HG02973 (cell line): ENCODE results near the gene SCD5.

Experiments used
- ATAC-seq: cut with Tn5 transposase; IDR thresholded peaks from one replicate; pipeline ENCODE4 v1.9.1; 2021; ENCODE audit warnings: moderate library complexity; ENCODE audit not compliant: unreplicated experiment

The SCD5 gene

DNA sequence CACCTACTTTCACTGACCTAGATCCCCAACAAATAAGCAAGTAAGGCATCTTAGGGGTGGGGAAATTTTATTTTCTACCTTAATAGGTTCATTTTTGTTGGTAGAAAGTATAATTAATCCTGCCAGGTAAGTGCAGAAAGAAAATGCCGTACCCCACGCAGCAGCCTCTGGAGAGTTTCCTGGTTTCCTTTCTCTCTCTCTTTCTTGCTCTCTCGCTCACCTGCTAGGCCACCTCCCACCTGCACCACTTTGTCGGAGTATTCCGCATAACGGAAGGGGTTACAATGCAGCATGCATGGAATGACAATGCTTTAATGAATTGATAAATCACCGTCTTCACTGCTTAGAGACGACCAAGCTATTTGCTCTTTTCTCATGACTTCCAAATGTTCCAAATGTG is 101.0 kb downstream of the SCD5 start:
- no peak for ATAC-seq

DNA sequence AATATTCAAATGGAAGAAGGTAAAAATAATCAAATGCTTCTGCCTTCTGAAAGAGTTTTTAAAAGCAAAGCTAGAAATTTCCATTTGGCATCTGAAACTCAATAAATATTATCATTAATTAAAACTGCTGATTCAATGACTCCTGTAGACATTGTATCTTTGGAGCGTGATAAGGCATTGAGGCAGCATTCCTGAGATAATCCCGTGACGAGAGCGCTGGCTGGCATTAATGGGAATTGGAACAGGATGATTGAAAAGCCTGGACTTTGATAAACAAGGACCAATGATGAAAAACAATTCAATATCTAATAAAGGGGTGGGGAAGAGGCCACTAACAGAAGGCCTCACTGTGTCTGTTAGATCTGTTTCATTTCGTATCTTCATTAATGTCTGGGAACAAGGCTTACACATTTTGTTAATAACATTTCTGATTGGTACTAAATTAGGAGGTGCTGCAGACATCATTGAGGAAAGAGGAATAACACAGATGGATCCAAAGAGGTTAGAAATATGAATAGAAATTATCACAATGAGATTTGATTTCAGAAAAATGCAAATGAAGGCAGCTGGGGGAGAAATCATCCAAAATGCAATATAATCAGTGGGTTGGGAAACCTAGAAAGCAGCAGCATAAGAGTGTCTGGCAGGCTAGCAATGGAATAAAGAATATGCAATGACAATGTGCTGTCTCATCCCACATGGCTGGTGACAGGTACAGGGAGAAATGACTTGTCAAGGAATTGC is 102.3 kb downstream of the SCD5 start:
- ATAC-seq: no peak

- ATAC-seq: no peak
Measured at GRCh38 chr4:82694892-82695291, 103.7 kb downstream of the SCD5 start.

GRCh38 chr4:82694046-82694445 is 104.5 kb downstream of the SCD5 start:
- ATAC-seq: no peak

GRCh38 chr4:82692101-82692780 is 106.4 kb downstream of the SCD5 start:
- no peak for ATAC-seq

DNA sequence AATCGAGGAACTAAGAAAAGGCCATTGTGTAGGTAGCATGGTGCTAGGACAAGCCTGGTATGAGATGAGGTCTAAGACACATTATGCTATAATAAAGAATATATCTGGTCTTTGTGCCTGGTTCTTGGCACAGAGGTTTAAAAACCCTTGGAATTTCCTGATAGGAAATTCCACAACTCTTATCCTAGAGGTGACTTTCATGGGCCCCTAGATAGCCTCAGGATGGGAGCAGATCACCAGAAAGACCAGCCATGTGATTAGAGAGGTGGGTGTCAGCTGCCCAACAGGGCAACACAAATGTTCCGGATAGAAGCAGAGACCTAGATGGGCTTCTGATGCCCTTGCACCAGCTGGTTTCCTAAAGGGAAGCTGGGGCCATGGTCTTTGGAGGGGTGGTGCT is 107.2 kb downstream of the SCD5 start:
- no peak for ATAC-seq

- no peak for ATAC-seq
Measured at GRCh38 chr4:82688091-82688795, 110.4 kb downstream of the SCD5 start.

GRCh38 chr4:82687531-82687930 is 111.1 kb downstream of the SCD5 start:
- no peak for ATAC-seq

DNA sequence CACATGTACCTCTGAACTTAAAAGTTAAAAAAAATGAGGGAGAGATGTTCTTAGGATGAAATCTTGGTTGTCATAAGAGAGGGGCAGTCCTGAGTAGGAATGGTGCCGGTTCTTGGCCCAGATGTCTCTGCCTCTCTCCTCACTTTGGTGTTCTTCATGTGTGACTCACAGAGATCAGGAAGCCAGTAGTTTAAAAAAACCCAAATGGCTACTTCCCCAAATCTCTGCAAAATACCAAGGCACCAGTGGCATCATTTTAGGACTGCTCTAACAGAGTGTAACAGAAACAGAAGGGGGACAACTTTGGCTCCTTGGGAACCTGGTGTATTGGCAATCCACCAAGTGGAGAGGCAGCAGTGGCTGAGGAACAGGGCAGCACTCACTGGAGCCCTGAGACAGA is 116.8 kb downstream of the SCD5 start:
- ATAC-seq: no peak

- no peak for ATAC-seq
Measured at GRCh38 chr4:82680834-82681233, 117.8 kb downstream of the SCD5 start.

GRCh38 chr4:82679531-82679930 is 119.1 kb downstream of the SCD5 start:
- no peak for ATAC-seq

DNA sequence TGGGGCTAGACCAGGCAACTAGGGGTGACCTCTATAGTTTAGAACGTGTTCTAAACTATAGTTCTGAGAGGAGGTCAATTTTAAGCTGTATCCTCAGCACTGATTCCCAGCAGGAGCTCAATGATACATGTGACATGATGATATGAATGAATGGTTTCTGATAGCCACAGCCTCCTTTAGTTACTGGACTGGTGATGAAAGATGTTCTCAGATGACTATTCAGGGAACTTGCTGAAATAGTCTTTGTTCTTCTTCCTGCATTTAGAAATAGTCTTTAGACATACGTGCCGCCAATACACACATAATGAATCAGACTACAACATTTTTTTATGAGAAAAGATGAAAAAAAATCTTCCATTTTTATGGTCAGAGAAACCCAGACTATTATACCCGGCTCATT is 120.5 kb downstream of the SCD5 start:
- no peak for ATAC-seq

DNA sequence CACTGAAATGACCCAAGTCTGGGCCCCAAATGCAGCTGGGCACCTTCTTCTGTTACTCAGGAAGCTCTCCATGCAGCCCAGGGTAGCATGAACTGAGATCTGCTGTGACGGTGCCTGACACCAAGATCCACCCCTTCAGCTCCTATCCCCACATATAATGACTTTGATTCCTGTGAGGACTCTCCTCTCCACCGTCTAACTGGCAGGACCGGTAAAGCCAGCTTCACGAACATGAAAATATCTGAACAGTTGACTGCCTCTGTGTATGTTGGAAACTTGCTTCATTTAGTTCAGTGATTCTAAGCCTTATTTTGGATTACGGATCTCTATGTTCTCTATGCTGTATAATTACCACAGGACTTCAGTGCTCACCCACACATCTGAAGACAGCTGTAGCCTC is 121.3 kb downstream of the SCD5 start:
- ATAC-seq: no peak

GRCh38 chr4:82667761-82668480 is 130.7 kb downstream of the SCD5 start:
- ATAC-seq: no peak

GRCh38 chr4:82666970-82667665 is 131.5 kb downstream of the SCD5 start:
- no peak for ATAC-seq

- no peak for ATAC-seq
Measured at GRCh38 chr4:82661181-82661992, 137.2 kb downstream of the SCD5 start.

DNA sequence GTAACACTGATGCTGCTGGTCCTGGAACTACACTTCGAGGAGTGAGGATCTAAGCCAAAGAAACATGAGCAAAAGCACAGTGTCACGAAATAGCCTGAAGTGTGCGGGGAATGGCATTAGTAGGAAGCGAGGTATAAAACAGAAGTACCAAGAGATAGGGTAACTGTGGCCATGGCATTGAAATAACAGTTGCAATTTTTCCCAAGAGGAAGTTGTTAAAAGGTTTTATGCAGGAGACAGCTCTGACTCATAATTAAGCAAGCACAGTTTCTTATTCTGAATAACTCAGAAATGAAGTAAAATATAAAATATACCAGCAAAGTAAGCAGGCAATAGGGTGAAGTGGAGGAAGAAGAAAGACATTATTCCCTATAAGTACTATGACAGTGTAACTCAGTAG is 146.5 kb downstream of the SCD5 start:
- ATAC-seq: no peak

DNA sequence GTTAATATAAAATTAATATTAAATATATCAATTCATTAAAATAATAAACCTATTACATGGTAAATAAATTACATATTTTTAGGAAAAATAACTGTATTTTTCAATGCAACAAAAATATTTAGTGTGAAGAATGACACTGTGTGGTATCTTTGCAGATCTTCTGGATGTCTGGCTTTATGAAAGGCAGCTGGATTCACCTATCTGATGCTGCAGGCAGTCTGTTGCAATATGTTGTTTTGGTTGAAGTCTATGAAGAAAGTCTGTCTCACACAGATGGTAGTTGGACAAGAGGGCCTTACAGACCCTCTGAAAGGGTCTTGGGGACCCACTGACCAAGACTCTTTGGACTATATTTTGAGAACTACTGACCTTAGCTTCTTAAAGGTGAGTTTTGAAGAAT is 147.7 kb downstream of the SCD5 start:
- ATAC-seq: no peak

GRCh38 chr4:82648356-82648755 is 150.2 kb downstream of the SCD5 start:
- ATAC-seq: no peak
